Measurements from ENCODE around the gene HSD17B14. TPM values are rescaled to one million over a fixed set of nuclear protein-coding genes. Genes with fewer than 3 reads are reported as not detected.

Gene HSD17B14
- total and polyA plus RNA-seq, 2 of the 13 experiments (the other 11 are each of a cell fraction or from before 2014, with no cell fraction given), result 0.58 to 1.2 TPM

- no peak for TF ChIP-seq ZBTB39 (CRISPR knock-in tag; IDR thresholded peaks at IDR 0.05)
- TF ChIP-seq ZNF24 (IDR thresholded peaks at IDR 0.05), result no peak
- TF ChIP-seq ESRRA (CRISPR knock-in tag; IDR thresholded peaks at IDR 0.05; ENCODE audit: low read depth), result peak; percentile 87
- TF ChIP-seq ZNF816 (CRISPR knock-in tag; IDR thresholded peaks at IDR 0.05; ENCODE audit: borderline replicate concordance), result no peak
- peak; percentile 65 for TF ChIP-seq FOXP4 (CRISPR knock-in tag; IDR thresholded peaks at IDR 0.05)
- TF ChIP-seq SNAPC4 (CRISPR knock-in tag; IDR thresholded peaks at IDR 0.05), result no peak
- peak; percentile 16; the same call in 1 of the 2 replicates for TF ChIP-seq CBX5 (CRISPR knock-in tag; IDR thresholded peaks at IDR 0.05; ENCODE audit: borderline replicate concordance)
- TF ChIP-seq HIVEP1 (CRISPR knock-in tag; IDR thresholded peaks at IDR 0.05), result no peak
- peak; percentile 45; the same call in 1 of the 2 replicates for TF ChIP-seq ONECUT2 (CRISPR knock-in tag; IDR thresholded peaks at IDR 0.05)
- peak; percentile 65; the same call in 1 of the 2 replicates for TF ChIP-seq SOX5 (CRISPR knock-in tag; IDR thresholded peaks at IDR 0.05; ENCODE audit: borderline replicate concordance)
- TF ChIP-seq HBP1 (CRISPR knock-in tag; IDR thresholded peaks at IDR 0.05; ENCODE audit: low read depth), result peak; percentile 45; the same call in 1 of the 2 replicates
- TF ChIP-seq IRF2 (CRISPR knock-in tag; IDR thresholded peaks at IDR 0.05), result peak; percentile 57; the same call in 1 of the 2 replicates
- no peak for TF ChIP-seq MTA1 (CRISPR knock-in tag; IDR thresholded peaks at IDR 0.05; ENCODE audit: borderline replicate concordance)
- TF ChIP-seq ZNF143 (CRISPR knock-in tag; IDR thresholded peaks at IDR 0.05), result no peak; the same call in 1 of the 2 replicates
- TF ChIP-seq TFDP1 (CRISPR knock-in tag; IDR thresholded peaks at IDR 0.05; ENCODE audit: borderline replicate concordance), result no peak
- no peak for TF ChIP-seq ZBTB7A (CRISPR knock-in tag; IDR thresholded peaks at IDR 0.05)
- TF ChIP-seq ZNF326 (CRISPR knock-in tag; IDR thresholded peaks at IDR 0.05; ENCODE audit: borderline replicate concordance), result no peak
- TF ChIP-seq SOX13 (IDR thresholded peaks at IDR 0.05), result no peak
- TF ChIP-seq SOX13 (CRISPR knock-in tag; conservative IDR thresholded peaks at IDR 0.05 in 1 of 2, IDR thresholded peaks at IDR 0.05 in 1 of 2), result peak in 1 of 2 experiments; percentile 76; a peak in 2 of 4 replicates
Observed at GRCh38 chr19:48772503-48772953, 63.8 kb downstream of the HSD17B14 start (continued).

All from HepG2 (cell line).